ENCODE data around the gene IDI1. TPM values are rescaled to one million over a fixed set of nuclear protein-coding genes. Genes with fewer than 3 reads are reported as not detected.

IDI1 gene
- total and polyA plus RNA-seq, 2 of the 13 experiments (the other 11 are each of a cell fraction or from before 2014, with no cell fraction given): 44.4 to 145 TPM

DNA sequence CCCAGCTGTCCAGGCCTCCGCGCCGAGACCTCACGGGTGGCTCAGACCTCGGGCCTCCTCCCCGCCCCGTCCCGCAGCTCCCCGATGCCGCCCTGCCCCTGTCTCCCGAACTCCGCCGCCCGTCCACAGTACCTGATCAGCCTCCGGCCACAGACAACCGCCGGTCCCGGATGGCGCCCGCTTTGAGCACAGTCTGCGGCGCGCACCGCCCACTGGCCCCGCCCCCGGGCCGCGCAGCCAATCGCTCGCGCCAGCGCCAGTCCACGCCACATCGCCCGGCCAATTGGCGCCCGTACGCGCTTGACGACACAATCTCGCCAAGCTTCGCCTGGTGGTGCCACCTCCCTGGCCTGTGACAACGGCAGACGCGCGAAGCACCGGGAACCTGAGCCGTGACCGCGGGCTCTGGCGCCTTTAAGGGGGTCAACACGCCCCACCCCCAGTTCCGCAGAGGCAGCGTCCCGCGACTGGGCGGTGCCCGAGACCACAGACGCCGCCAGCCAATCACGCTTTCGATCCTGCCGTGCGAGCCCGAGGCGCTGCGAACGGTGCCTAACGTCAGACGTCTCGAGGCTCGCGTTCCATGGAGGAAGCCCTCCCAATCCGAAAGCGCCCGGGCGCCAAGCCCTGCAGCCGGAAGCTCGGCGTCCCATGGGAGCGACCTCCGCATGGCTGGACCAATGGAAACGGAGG is at the start of gene IDI1 (continued):
- TF ChIP-seq, protein P1, sequence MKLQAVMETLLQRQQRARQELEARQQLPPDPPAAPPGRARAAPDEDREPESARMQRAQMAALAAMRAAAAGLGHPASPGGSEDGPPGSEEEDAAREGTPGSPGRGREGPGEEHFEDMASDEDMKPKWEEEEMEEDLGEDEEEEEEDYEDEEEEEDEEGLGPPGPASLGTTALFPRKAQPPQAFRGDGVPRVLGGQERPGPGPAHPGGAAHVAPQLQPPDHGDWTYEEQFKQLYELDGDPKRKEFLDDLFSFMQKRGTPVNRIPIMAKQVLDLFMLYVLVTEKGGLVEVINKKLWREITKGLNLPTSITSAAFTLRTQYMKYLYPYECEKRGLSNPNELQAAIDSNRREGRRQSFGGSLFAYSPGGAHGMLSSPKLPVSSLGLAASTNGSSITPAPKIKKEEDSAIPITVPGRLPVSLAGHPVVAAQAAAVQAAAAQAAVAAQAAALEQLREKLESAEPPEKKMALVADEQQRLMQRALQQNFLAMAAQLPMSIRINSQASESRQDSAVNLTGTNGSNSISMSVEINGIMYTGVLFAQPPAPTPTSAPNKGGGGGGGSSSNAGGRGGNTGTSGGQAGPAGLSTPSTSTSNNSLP (IDR thresholded peaks at IDR 0.05; ENCODE audit: low read depth, low read length): no peak
- peak; percentile 83 for TF ChIP-seq RNF2 (conservative IDR thresholded peaks at IDR 0.05; ENCODE audit: low read depth)
- TF ChIP-seq ZNF556 (CRISPR knock-in tag; IDR thresholded peaks at IDR 0.05; ENCODE audit: borderline replicate concordance): peak; percentile 25; the same call in 1 of the 2 replicates
- no peak for TF ChIP-seq CC2D1A (CRISPR knock-in tag; IDR thresholded peaks at IDR 0.05)
- TF ChIP-seq NAIF1 (CRISPR knock-in tag; IDR thresholded peaks at IDR 0.05; ENCODE audit: borderline replicate concordance): peak; percentile 43; the same call in 1 of the 2 replicates
- no peak for TF ChIP-seq ZNF766 (CRISPR knock-in tag; IDR thresholded peaks at IDR 0.05; ENCODE audit: borderline replicate concordance)
- TF ChIP-seq, protein P2, sequence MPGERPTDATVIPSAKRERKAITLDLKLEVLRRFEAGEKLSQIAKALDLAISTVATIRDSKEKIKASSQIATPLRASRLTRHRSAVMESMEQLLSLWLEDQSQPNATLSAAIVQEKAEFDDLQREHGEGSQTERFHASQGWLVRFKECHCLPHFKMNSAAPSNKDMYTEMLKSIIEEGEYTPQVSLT (CRISPR knock-in tag; IDR thresholded peaks at IDR 0.05; ENCODE audit: borderline replicate concordance, low read depth): no peak
- TF ChIP-seq, protein P3, sequence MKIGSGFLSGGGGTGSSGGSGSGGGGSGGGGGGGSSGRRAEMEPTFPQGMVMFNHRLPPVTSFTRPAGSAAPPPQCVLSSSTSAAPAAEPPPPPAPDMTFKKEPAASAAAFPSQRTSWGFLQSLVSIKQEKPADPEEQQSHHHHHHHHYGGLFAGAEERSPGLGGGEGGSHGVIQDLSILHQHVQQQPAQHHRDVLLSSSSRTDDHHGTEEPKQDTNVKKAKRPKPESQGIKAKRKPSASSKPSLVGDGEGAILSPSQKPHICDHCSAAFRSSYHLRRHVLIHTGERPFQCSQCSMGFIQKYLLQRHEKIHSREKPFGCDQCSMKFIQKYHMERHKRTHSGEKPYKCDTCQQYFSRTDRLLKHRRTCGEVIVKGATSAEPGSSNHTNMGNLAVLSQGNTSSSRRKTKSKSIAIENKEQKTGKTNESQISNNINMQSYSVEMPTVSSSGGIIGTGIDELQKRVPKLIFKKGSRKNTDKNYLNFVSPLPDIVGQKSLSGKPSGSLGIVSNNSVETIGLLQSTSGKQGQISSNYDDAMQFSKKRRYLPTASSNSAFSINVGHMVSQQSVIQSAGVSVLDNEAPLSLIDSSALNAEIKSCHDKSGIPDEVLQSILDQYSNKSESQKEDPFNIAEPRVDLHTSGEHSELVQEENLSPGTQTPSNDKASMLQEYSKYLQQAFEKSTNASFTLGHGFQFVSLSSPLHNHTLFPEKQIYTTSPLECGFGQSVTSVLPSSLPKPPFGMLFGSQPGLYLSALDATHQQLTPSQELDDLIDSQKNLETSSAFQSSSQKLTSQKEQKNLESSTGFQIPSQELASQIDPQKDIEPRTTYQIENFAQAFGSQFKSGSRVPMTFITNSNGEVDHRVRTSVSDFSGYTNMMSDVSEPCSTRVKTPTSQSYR (CRISPR knock-in tag; IDR thresholded peaks at IDR 0.05; ENCODE audit: borderline replicate concordance): peak; percentile 60; the same call in 1 of the 2 replicates
- peak; percentile 77; the same call in 1 of the 2 replicates for TF ChIP-seq ZSCAN29 (CRISPR knock-in tag; conservative IDR thresholded peaks at IDR 0.05)
- peak; percentile 68 for TF ChIP-seq ZNF564 (CRISPR knock-in tag; IDR thresholded peaks at IDR 0.05)
- peak; percentile 46; the same call in 1 of the 2 replicates for TF ChIP-seq ZFAT (CRISPR knock-in tag; conservative IDR thresholded peaks at IDR 0.05)
- peak; percentile 72 for TF ChIP-seq SKI (IDR thresholded peaks at IDR 0.05; ENCODE audit: partially characterized antibody)
- no peak for TF ChIP-seq FOXP1 (IDR thresholded peaks at IDR 0.05)
- no peak for TF ChIP-seq FOXP1 (CRISPR knock-in tag; IDR thresholded peaks at IDR 0.05)
- TF ChIP-seq PAF1 (CRISPR knock-in tag; IDR thresholded peaks at IDR 0.05): no peak
- TF ChIP-seq ZNF510 (CRISPR knock-in tag; IDR thresholded peaks at IDR 0.05; ENCODE audit: low read depth): 0 out of 2 replicates have a peak, but pooled peaks have one; percentile 22
- TF ChIP-seq ZNF574 (CRISPR knock-in tag; IDR thresholded peaks at IDR 0.05): peak; percentile 53
- TF ChIP-seq, protein P4, sequence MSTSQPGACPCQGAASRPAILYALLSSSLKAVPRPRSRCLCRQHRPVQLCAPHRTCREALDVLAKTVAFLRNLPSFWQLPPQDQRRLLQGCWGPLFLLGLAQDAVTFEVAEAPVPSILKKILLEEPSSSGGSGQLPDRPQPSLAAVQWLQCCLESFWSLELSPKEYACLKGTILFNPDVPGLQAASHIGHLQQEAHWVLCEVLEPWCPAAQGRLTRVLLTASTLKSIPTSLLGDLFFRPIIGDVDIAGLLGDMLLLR (CRISPR knock-in tag; IDR thresholded peaks at IDR 0.05): no peak; the same call in 1 of the 2 replicates
- peak; percentile 81 for TF ChIP-seq THAP11 (CRISPR knock-in tag; IDR thresholded peaks at IDR 0.05)
- TF ChIP-seq HHEX (CRISPR knock-in tag; IDR thresholded peaks at IDR 0.05): no peak
- TF ChIP-seq U2AF2 (IDR thresholded peaks at IDR 0.05; ENCODE audit: low read depth, low read length): no peak
- no peak for TF ChIP-seq ZMAT5 (CRISPR knock-in tag; IDR thresholded peaks at IDR 0.05; ENCODE audit: borderline replicate concordance, low read depth)
